ENCODE results near the gene SPIRE1. TPM values are rescaled to one million over a fixed set of nuclear protein-coding genes. Genes with fewer than 3 reads are reported as not detected.

The SPIRE1 gene
- total RNA-seq, 6 experiments from 2014 or later: 22.2 to 33.7 (median 28.2) TPM

- no peak overlapping the region for H3K27ac Mint-ChIP-seq
- H3K36me3 Mint-ChIP-seq (ENCODE audit: low read depth): no peaks in the 10 kb centered on the region
- peaks cover 13% of the 10 kb centered on the region for H3K4me1 Mint-ChIP-seq (ENCODE audit: low read depth)
- no peaks in the 10 kb centered on the region for H3K9me3 Mint-ChIP-seq
- TF ChIP-seq CTCF (IDR thresholded peaks at IDR 0.05): no peak
- DNase-seq: no peak
- no peaks in the 10 kb centered on the region for H3K27me3 Mint-ChIP-seq (ENCODE audit: insufficient read depth)
- H3K4me3 Mint-ChIP-seq: no peak overlapping the region
These were observed 68.5 kb downstream of the SPIRE1 start for GRCh38 chr18:12589448-12589847.

GRCh38 chr18:12586956-12587355, 71.0 kb downstream of the SPIRE1 start:
- no peak for TF ChIP-seq CTCF (IDR thresholded peaks at IDR 0.05)
- DNase-seq: no peak
- H3K4me3 Mint-ChIP-seq: no peak overlapping the region
- peaks cover 5% of the 10 kb centered on the region; the same call in 1 of the 2 replicates for H3K4me1 Mint-ChIP-seq (ENCODE audit: low read depth)
- no peak overlapping the region for H3K27ac Mint-ChIP-seq
- H3K9me3 Mint-ChIP-seq: no peaks in the 10 kb centered on the region
- H3K36me3 Mint-ChIP-seq (ENCODE audit: low read depth): no peaks in the 10 kb centered on the region
- H3K27me3 Mint-ChIP-seq (ENCODE audit: insufficient read depth): no peaks in the 10 kb centered on the region; the same call in 1 of the 2 replicates

- no peak for DNase-seq
- no peaks in the 10 kb centered on the region; the same call in 1 of the 2 replicates for H3K27me3 Mint-ChIP-seq (ENCODE audit: insufficient read depth)
- H3K4me3 Mint-ChIP-seq: no peak overlapping the region
- H3K27ac Mint-ChIP-seq: no peak overlapping the region
- H3K4me1 Mint-ChIP-seq (ENCODE audit: low read depth): no peaks in the 10 kb centered on the region
- no peaks in the 10 kb centered on the region for H3K9me3 Mint-ChIP-seq
- no peak for TF ChIP-seq CTCF (IDR thresholded peaks at IDR 0.05)
- no peaks in the 10 kb centered on the region for H3K36me3 Mint-ChIP-seq (ENCODE audit: low read depth)
These were observed 72.7 kb downstream of the SPIRE1 start for GRCh38 chr18:12585218-12585617.

GRCh38 chr18:12580630-12581342, 77.1 kb downstream of the SPIRE1 start:
- H3K36me3 Mint-ChIP-seq (ENCODE audit: low read depth): no peaks in the 10 kb centered on the region
- no peak for TF ChIP-seq CTCF (IDR thresholded peaks at IDR 0.05)
- H3K27me3 Mint-ChIP-seq (ENCODE audit: insufficient read depth): no peaks in the 10 kb centered on the region; the same call in 1 of the 2 replicates
- no peaks in the 10 kb centered on the region for H3K4me1 Mint-ChIP-seq (ENCODE audit: low read depth)
- no peak overlapping the region for H3K4me3 Mint-ChIP-seq
- H3K9me3 Mint-ChIP-seq: no peaks in the 10 kb centered on the region
- no peak for DNase-seq
- no peak overlapping the region for H3K27ac Mint-ChIP-seq

- Mint-ChIP-seq H3K27ac (no peak overlapping the region), H3K27me3 (ENCODE audit: insufficient read depth) (no peaks in the 10 kb centered on the region; the same call in 1 of the 2 replicates), H3K36me3 (ENCODE audit: low read depth) (no peaks in the 10 kb centered on the region), H3K9me3 (no peaks in the 10 kb centered on the region), H3K4me3 (no peak overlapping the region), H3K4me1 (ENCODE audit: low read depth) (peaks cover 5% of the 10 kb centered on the region)
- no peak for TF ChIP-seq CTCF (IDR thresholded peaks at IDR 0.05)
- no peak for DNase-seq
These were observed 78.1 kb downstream of the SPIRE1 start for GRCh38 chr18:12579775-12580174.
